K562 (cell line): ENCODE results near the gene ARMS2. TPM values are rescaled to one million over a fixed set of nuclear protein-coding genes. Genes with fewer than 3 reads are reported as not detected.

Source experiments
- ATAC-seq: fragments of 200-7000 bp; cut with Tn5 transposase; 3 replicates; pipeline ENCODE4 v1.9.1; 2020; ENCODE audit warnings: moderate library complexity
- BruUV-seq: library from RNA; stranded (reverse); fragments of 400-500 nt; replicated peaks from 2 replicates; lab custom pipeline; 2021; lab: Mats Ljungman, UMichigan
- CTCF ChIA-PET: fragments of 300-600 bp; formaldehyde crosslinking; extraction: SDS; loops from one replicate; lab custom pipeline; 2021; ENCODE audit warnings: low intra/inter-chr PET ratio; lab: Yijun Ruan, JAX
- POLR2A ChIA-PET: fragments of 300-600, 350-650 bp; sonication (Branson Sonifier 250); formaldehyde crosslinking; extraction: SDS; loops from one replicate; lab custom pipeline; 2021; ENCODE audit warnings: antibody characterized with exemption, inconsistent platforms; lab: Yijun Ruan, JAX
- DNase-seq, 4 experiments: peaks; one replicate each; pipeline versions ENCODE4 v3.0.0 to v3.0.0-alpha.2; 2011 to 2018; ENCODE audit warnings: low spot score in 3 of 4, mixed read lengths in 3 of 4; ENCODE audit errors: extremely low read depth in 1 of 4
- FAIRE-seq: peaks from 2 replicates; lab custom pipeline; 2011; peaks lifted over from hg19 to GRCh38; lab: Jason Lieb, UNC
- H2AFZ ChIP-seq: 2 replicates; pipeline ENCODE4 v1.6.0; 2011; ENCODE audit warnings: low read depth, low read length, control low read depth, inconsistent platforms
- H3K27ac ChIP-seq: fragments of 200-600 bp; 3 replicates; pipeline ENCODE4 v1.8.0; 2011; ENCODE audit warnings: low read depth, mild to moderate bottlenecking, control low read depth, inconsistent platforms, low read length, moderate library complexity, mixed read lengths; ENCODE audit errors: extremely low read depth
- H3K27me3 ChIP-seq, 2 experiments: fragments of 300-600 bp in 1 of 2; 2 replicates in 1 of 2; 3 replicates in 1 of 2; pipeline versions ENCODE4 v1.6.0 to v1.8.0; 2011; ENCODE audit warnings: inconsistent platforms in 2 of 2, low read length in 2 of 2, mild to moderate bottlenecking in 1 of 2, mixed read lengths in 1 of 2, moderate library complexity in 1 of 2; ENCODE audit not compliant: control insufficient read depth in 2 of 2, insufficient read depth in 2 of 2
- H3K36me3 ChIP-seq: fragments of 300-600 bp; 3 replicates; pipeline ENCODE4 v1.8.0; 2011; ENCODE audit warnings: mild to moderate bottlenecking, low read length, inconsistent platforms; ENCODE audit not compliant: control insufficient read depth, insufficient read depth
- H3K4me1 ChIP-seq, 2 experiments: fragments of 200-600 bp in 1 of 2; replicated peaks in 1 of 2; 2 replicates in 1 of 2; 3 replicates in 1 of 2; pipeline versions ENCODE4 v1.5.1 to v1.8.0; 2011; ENCODE audit warnings: inconsistent platforms in 2 of 2, low read length in 2 of 2, mild to moderate bottlenecking in 1 of 2, mixed read lengths in 1 of 2, moderate library complexity in 1 of 2; ENCODE audit not compliant: control insufficient read depth in 2 of 2, insufficient read depth in 2 of 2
- H3K4me2 ChIP-seq: 2 replicates; pipeline ENCODE4 v1.6.1; 2011; ENCODE audit warnings: low read length, control low read depth, inconsistent platforms, mixed read lengths; ENCODE audit not compliant: insufficient read depth
- H3K4me3 ChIP-seq: fragments of 200-600 bp; sonication (generic), shearing (Covaris generic); 2 replicates; pipeline ENCODE4 v1.5.1; 2016; ENCODE audit warnings: control low read depth, inconsistent platforms
- H3K79me2 ChIP-seq: fragments of 200-600 bp; 3 replicates; pipeline ENCODE4 v1.8.0; 2011; ENCODE audit warnings: low read length, inconsistent platforms; ENCODE audit not compliant: control insufficient read depth, insufficient read depth
- H3K9ac ChIP-seq, 2 experiments: 2 replicates each; pipeline versions ENCODE4 v1.6.0 to v1.6.1; 2011; ENCODE audit warnings: low read depth in 2 of 2, low read length in 2 of 2, control low read depth in 1 of 2, inconsistent platforms in 1 of 2, mild to moderate bottlenecking in 1 of 2, mixed read lengths in 1 of 2; ENCODE audit not compliant: insufficient read depth in 1 of 2
- H3K9me1 ChIP-seq: one replicate; pipeline ENCODE4 v1.6.0; 2011; ENCODE audit warnings: inconsistent platforms, mild to moderate bottlenecking, low read length, moderate library complexity; ENCODE audit not compliant: control insufficient read depth, insufficient read depth
- H3K9me3 ChIP-seq: replicated peaks from 2 replicates; pipeline ENCODE4 v1.5.1; 2011; ENCODE audit warnings: low read depth, low read length, inconsistent platforms; ENCODE audit not compliant: control insufficient read depth, insufficient read depth
- H4K20me1 ChIP-seq: replicated peaks from 2 replicates; pipeline ENCODE4 v1.6.1; 2011; ENCODE audit warnings: low read length, inconsistent platforms, mixed read lengths; ENCODE audit not compliant: control insufficient read depth, insufficient read depth
- ARID1B ChIP-seq: fragments of 450-650 bp; IDR thresholded peaks from 2 replicates; pipeline ENCODE4 v1.6.1; 2016; ENCODE audit warnings: antibody characterized with exemption, mild to moderate bottlenecking, inconsistent platforms
- CHD2 ChIP-seq: IDR thresholded peaks from 2 replicates; pipeline ENCODE4 v1.6.1; 2011; ENCODE audit warnings: low read depth, low read length
- DMBX1 ChIP-seq: fragments of 250-450 bp; sonication (Bioruptor Pico); IDR thresholded peaks from 2 replicates; pipeline ENCODE4 v1.8.0; 2022; ENCODE audit warnings: inconsistent platforms, mild to moderate bottlenecking, moderate library complexity, borderline replicate concordance
- GABPB2 ChIP-seq: fragments of 250-450 bp; sonication (Bioruptor Pico); conservative IDR thresholded peaks from 2 replicates; pipeline ENCODE4 v1.5.1; 2021; ENCODE audit warnings: mild to moderate bottlenecking
- NELFE ChIP-seq: IDR thresholded peaks from 2 replicates; pipeline ENCODE4 v1.6.1; 2011; ENCODE audit warnings: mild to moderate bottlenecking; ENCODE audit not compliant: insufficient read depth, insufficient read length
- NUFIP1 ChIP-seq: fragments of 450-650 bp; IDR thresholded peaks from 2 replicates; pipeline ENCODE4 v1.6.1; 2018; ENCODE audit not compliant: partially characterized antibody
- PTTG1 ChIP-seq: fragments of 450-650 bp; IDR thresholded peaks from 2 replicates; pipeline ENCODE4 v1.6.1; 2016; ENCODE audit warnings: low read depth, mild to moderate bottlenecking, missing genetic modification characterization, missing compliant biosample characterization
- RBBP5 ChIP-seq: fragments of 200-600 bp; sonication (generic); IDR thresholded peaks from 2 replicates; pipeline ENCODE4 v1.6.1; 2012; ENCODE audit warnings: borderline replicate concordance, mild to moderate bottlenecking, low read length, control low read depth, inconsistent platforms; ENCODE audit not compliant: insufficient read depth, poor library complexity, severe bottlenecking
- SRSF3 ChIP-seq: fragments of 200-400 bp; formaldehyde crosslinking; IDR thresholded peaks from 2 replicates; pipeline ENCODE4 v1.6.1; 2016; ENCODE audit warnings: mild to moderate bottlenecking, low read length, moderate library complexity; ENCODE audit not compliant: insufficient read depth
- WGBS: fragments of 100-300 bp; shearing (Covaris generic); methylation state at CpG from one replicate; pipeline ENCODE4 v1.1.6; 2016; ENCODE audit warnings: low coverage, mixed read lengths; ENCODE audit not compliant: insufficient coverage; ENCODE audit errors: missing lambda C conversion rate; 5-methylcytosine and 5-hydroxymethylcytosine counted together
- in situ Hi-C: fragments of 300-500 bp; cut with MboI; formaldehyde crosslinking; loops from 4 replicates; pipeline ENCODE4 v1.15.0; 2018; ENCODE audit warnings: inconsistent platforms, mixed read lengths
- intact Hi-C: fragments of 100-400 bp; cut with micrococcal nuclease; formaldehyde crosslinking; loops from 2 replicates; pipeline ENCODE4 v1.14.2; 2022
- polyA plus RNA-seq, 8 experiments: library from polyadenylated mRNA; depleted of rRNA in 4 of 8; stranded (reverse) in 5 of 8; unstranded in 3 of 8; fragments of >200 nt; fragmentation: Nextera tagmentation in 2 of 8; fragmentation: Illumina TruSeq in 1 of 8; extraction: Ambion mirVana in 2 of 8; extraction: Trizol in 1 of 8; gene quantifications; 2 replicates each; pipeline versions ENCODE4 v1.2.1 to v1.2.3, GENCODE V29; 2011 to 2014; ENCODE audit warnings: inconsistent platforms in 1 of 8, missing spikeins in 1 of 8
- total RNA-seq, 7 experiments: library from RNA; depleted of rRNA in 6 of 7; stranded (reverse); fragments of >200 nt in 6 of 7; fragmentation: Illumina TruSeq in 2 of 7; extraction: Trizol in 2 of 7; gene quantifications; 2 replicates each; pipeline versions ENCODE4 v1.2.1 to v1.2.3, GENCODE V29; 2011 to 2021; ENCODE audit warnings: low replicate concordance in 1 of 7
- TF ChIP-seq, protein P1 (sequence below): sonication (generic); formaldehyde crosslinking; IDR thresholded peaks from 2 replicates; pipeline ENCODE4 v1.8.0; 2022; ENCODE audit warnings: missing genetic modification reagents, mild to moderate bottlenecking, borderline replicate concordance
- TF ChIP-seq, protein P2 (sequence below): fragments of 250-450 bp; sonication (Bioruptor Pico); IDR thresholded peaks from 2 replicates; pipeline ENCODE4 v1.8.0; 2022; ENCODE audit warnings: moderate library complexity, mild to moderate bottlenecking, inconsistent platforms
- TF ChIP-seq, protein P3 (sequence below): fragments of 250-450 bp; sonication (Bioruptor Pico); IDR thresholded peaks from 2 replicates; pipeline ENCODE4 v1.8.0; 2022; ENCODE audit warnings: inconsistent platforms

The ARMS2 gene
- total and polyA plus RNA-seq, 9 of the 15 experiments (the other 6 are each of a cell fraction or from before 2014, with no cell fraction given), result not detected

DNA sequence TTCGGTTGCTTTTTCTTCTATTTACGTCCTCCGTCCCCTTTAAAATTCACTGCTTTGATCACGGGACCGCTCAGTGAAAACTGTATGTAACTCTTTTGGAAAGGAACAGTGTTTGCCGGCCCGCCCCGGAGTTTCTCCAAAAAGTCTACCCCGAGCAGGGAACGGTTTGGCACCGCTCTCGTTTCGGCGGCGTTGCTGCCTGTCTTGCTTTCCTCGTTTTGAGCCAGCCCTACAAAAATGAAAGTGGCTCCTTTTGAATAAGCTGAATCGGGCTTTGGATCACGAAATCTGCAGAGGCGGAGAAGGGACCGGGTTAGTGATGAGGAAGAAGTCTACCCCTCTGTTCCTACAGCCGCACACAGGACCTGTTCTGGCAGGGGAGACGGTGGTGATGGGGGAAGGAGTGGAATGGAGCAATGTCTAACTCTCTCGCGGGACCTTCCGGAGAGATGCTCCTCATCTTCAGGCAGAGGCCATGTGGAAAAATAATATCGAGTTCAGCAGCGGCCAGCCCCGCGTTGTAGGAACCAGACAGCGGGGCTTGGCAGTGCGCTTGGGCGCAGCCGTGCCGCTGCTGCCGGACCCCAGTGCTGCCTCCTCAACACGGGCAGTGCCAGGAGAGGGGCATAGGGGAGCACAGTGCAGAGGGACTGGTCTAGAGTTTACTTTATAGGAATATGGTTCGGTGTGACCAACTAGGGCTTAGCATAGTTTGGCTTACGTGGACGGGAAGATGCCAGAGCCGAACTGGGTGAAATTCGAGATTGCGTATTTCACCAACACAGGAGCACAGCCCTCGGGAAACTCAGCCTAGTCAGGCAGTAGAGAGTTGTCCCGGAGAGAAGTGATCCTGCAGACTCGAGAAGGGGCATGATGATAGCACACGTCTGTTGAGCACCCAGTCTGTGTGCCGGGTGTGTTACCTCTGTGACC lies 8.3 kb downstream of the ARMS2 start:
- Histone ChIP-seq H3K9me1 (no peaks in the 10 kb centered on the region), H3K9me3 (no peaks in the 10 kb centered on the region), H3K27ac (no peak overlapping the region), H3K4me2 (no peak overlapping the region), H3K27me3 (peaks cover 0 to 42% of the 10 kb centered on the region in 2 experiments; a peak in 3 of 5 replicates), H4K20me1 (no peaks in the 10 kb centered on the region), H3K79me2 (no peaks in the 10 kb centered on the region), H2AFZ (no peak overlapping the region), H3K4me3 (no peak overlapping the region), H3K36me3 (no peaks in the 10 kb centered on the region), H3K4me1 (no peaks in the 10 kb centered on the region), H3K9ac (no peak overlapping the region)
- TF ChIP-seq, protein P1, sequence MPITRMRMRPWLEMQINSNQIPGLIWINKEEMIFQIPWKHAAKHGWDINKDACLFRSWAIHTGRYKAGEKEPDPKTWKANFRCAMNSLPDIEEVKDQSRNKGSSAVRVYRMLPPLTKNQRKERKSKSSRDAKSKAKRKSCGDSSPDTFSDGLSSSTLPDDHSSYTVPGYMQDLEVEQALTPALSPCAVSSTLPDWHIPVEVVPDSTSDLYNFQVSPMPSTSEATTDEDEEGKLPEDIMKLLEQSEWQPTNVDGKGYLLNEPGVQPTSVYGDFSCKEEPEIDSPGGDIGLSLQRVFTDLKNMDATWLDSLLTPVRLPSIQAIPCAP (CRISPR knock-in tag), result no peak
- TF ChIP-seq SRSF3, result no peak
- TF ChIP-seq GABPB2 (CRISPR knock-in tag), result no peak
- TF ChIP-seq, protein P2, sequence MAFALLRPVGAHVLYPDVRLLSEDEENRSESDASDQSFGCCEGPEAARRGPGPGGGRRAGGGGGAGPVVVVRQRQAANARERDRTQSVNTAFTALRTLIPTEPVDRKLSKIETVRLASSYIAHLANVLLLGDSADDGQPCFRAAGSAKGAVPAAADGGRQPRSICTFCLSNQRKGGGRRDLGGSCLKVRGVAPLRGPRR, result no peak
- no peak for TF ChIP-seq NUFIP1
- TF ChIP-seq ARID1B, result no peak
- no peak for TF ChIP-seq RBBP5
- TF ChIP-seq, protein P3, sequence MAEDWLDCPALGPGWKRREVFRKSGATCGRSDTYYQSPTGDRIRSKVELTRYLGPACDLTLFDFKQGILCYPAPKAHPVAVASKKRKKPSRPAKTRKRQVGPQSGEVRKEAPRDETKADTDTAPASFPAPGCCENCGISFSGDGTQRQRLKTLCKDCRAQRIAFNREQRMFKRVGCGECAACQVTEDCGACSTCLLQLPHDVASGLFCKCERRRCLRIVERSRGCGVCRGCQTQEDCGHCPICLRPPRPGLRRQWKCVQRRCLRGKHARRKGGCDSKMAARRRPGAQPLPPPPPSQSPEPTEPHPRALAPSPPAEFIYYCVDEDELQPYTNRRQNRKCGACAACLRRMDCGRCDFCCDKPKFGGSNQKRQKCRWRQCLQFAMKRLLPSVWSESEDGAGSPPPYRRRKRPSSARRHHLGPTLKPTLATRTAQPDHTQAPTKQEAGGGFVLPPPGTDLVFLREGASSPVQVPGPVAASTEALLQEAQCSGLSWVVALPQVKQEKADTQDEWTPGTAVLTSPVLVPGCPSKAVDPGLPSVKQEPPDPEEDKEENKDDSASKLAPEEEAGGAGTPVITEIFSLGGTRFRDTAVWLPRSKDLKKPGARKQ, result no peak
- TF ChIP-seq DMBX1, result no peak
- no peak for TF ChIP-seq PTTG1 (tag)
- no peak for TF ChIP-seq CHD2
- no peak for TF ChIP-seq NELFE
- FAIRE-seq (no peak), ATAC-seq (no peak), DNase-seq (no peak)
- intact Hi-C loops, result no loop called here
- ChIA-PET CTCF (no interaction called here), POLR2A (no interaction called here)
- in situ Hi-C loops, result no loop called here
- WGBS, result 5% methylated on average over 26 of the region's 47 CpGs
- BruUV-seq, result no TSS peak
